HG03378 (cell line): ENCODE data around the gene BLOC1S1.

Source experiments
- ATAC-seq: cut with Tn5 transposase; IDR thresholded peaks from one replicate; pipeline ENCODE4 v1.9.1; 2021; ENCODE audit warnings: mild to moderate bottlenecking, moderate library complexity; ENCODE audit not compliant: unreplicated experiment

Gene BLOC1S1

GRCh38 chr12:55715833-55716581, at the start of gene BLOC1S1:
Gene BLOC1S1, plus strand, starts transcription at chr12:55716046. Its CDS starts 6 bp downstream, at chr12:55716052.
- ATAC-seq = peak; percentile 59

- no peak for ATAC-seq
These were observed 49.3 kb upstream of the BLOC1S1 start for GRCh38 chr12:55666508-55666907.

GRCh38 chr12:55670276-55670675, 45.6 kb upstream of the BLOC1S1 start:
- ATAC-seq = no peak

GRCh38 chr12:55671746-55672145, 44.1 kb upstream of the BLOC1S1 start:
- ATAC-seq = no peak

- peak; percentile 100 for ATAC-seq
These were observed 42.2 kb upstream of the BLOC1S1 start for GRCh38 chr12:55673638-55674037.

GRCh38 chr12:55675666-55676065, 40.2 kb upstream of the BLOC1S1 start:
- ATAC-seq = no peak

GRCh38 chr12:55676707-55677106, 39.1 kb upstream of the BLOC1S1 start:
- ATAC-seq = no peak

GRCh38 chr12:55679691-55680090, 36.2 kb upstream of the BLOC1S1 start:
- no peak for ATAC-seq

- no peak for ATAC-seq
These were observed 34.4 kb upstream of the BLOC1S1 start for GRCh38 chr12:55681142-55682077.

GRCh38 chr12:55682087-55682796, 33.6 kb upstream of the BLOC1S1 start:
- ATAC-seq = no peak

GRCh38 chr12:55683676-55684075, 32.2 kb upstream of the BLOC1S1 start:
- ATAC-seq = no peak

- no peak for ATAC-seq
These were observed 31.0 kb upstream of the BLOC1S1 start for GRCh38 chr12:55684761-55685370.

- ATAC-seq = no peak
These were observed 30.2 kb upstream of the BLOC1S1 start for GRCh38 chr12:55685671-55686070.

GRCh38 chr12:55686366-55687010, 29.4 kb upstream of the BLOC1S1 start:
- ATAC-seq = no peak

GRCh38 chr12:55687746-55688145, 28.1 kb upstream of the BLOC1S1 start:
- ATAC-seq = peak; percentile 74

GRCh38 chr12:55688716-55689655, 26.9 kb upstream of the BLOC1S1 start:
- ATAC-seq = no peak

- ATAC-seq = no peak
These were observed 23.1 kb upstream of the BLOC1S1 start for GRCh38 chr12:55692631-55693322.

GRCh38 chr12:55693323-55694187, 22.3 kb upstream of the BLOC1S1 start:
- ATAC-seq = no peak
